Stomach (tissue), 9 donors: Measurements from ENCODE around the gene NUP98. TPM values are rescaled to one million over a fixed set of nuclear protein-coding genes. Genes with fewer than 3 reads are reported as not detected.
"Not testable (repeated sequence)": the region's sequence is repeated elsewhere in the genome, so short reads cannot be mapped to it uniquely, and the experiment has no call there.

ENCODE experiments used
- DNase-seq, 2 donors: peaks; one replicate each; pipeline versions ENCODE4 v3.0.0 to v3.0.0-alpha.2; 2013 to 2019
- H3K27ac ChIP-seq, 5 donors: fragments of 200-600 bp in 4 of 5; sonication (generic) in 4 of 5; one replicate each; pipeline ENCODE4 v1.5.1; 2013 to 2019; ENCODE audit warnings: mild to moderate bottlenecking in 1 of 5, moderate library complexity in 1 of 5
- H3K27me3 ChIP-seq, 3 donors: fragments of 200-600 bp; sonication (generic); one replicate each; pipeline ENCODE4 v1.5.1; 2017 to 2019; ENCODE audit warnings: mixed run types in 1 of 3
- H3K36me3 ChIP-seq, 4 donors: fragments of 200-600 bp; sonication (generic); 1 replicate in 3 of 4; 2 replicates in 1 of 4; pipeline ENCODE4 v1.5.1; 2016 to 2019
- H3K4me1 ChIP-seq, 4 donors: fragments of 200-600 bp; sonication (generic); one replicate each; pipeline ENCODE4 v1.5.1; 2016 to 2019
- H3K4me3 ChIP-seq, 4 donors: fragments of 200-600 bp; sonication (generic) in 3 of 4; one replicate each; pipeline ENCODE4 v1.5.1; 2016 to 2019; ENCODE audit warnings: mild to moderate bottlenecking in 1 of 4
- H3K9me3 ChIP-seq, 4 donors: fragments of 200-600 bp; sonication (generic); one replicate each; pipeline ENCODE4 v1.5.1; 2016 to 2019
- EP300 ChIP-seq: sonication (generic); formaldehyde crosslinking; IDR thresholded peaks from one replicate; pipeline ENCODE4 v1.6.1; 2017; ENCODE audit warnings: antibody characterized with exemption
- POLR2A ChIP-seq, 4 donors: fragments of 450-650 bp; IDR thresholded peaks; one replicate each; pipeline ENCODE4 v1.6.1; 2016; ENCODE audit warnings: antibody characterized with exemption in 4 of 4, control low read depth in 2 of 4, mild to moderate bottlenecking in 1 of 4, moderate library complexity in 1 of 4
- POLR2AphosphoS5 ChIP-seq, 3 donors: sonication (generic); formaldehyde crosslinking; IDR thresholded peaks; one replicate each; pipeline ENCODE4 v1.6.1; 2016; ENCODE audit warnings: antibody characterized with exemption in 3 of 3
- WGBS, 5 donors: extraction: QIAGEN DNeasy Blood & Tissue Kit in 3 of 5; methylation state at CpG; one replicate each; pipeline versions ENCODE4 v1.1.5 to v1.1.7; 2013 to 2018; 5-methylcytosine and 5-hydroxymethylcytosine counted together
- intact Hi-C: fragments of 100-400 bp; cut with DNase I; formaldehyde crosslinking; loops from one replicate; pipeline ENCODE4 v1.15.1; 2023; ENCODE audit warnings: low total_unique reads
- polyA plus RNA-seq, 3 donors: library from polyadenylated mRNA; stranded (reverse); fragments of 200-250 nt; gene quantifications; one replicate each; pipeline ENCODE4 v1.2.3, GENCODE V29; 2013
- total RNA-seq, 5 donors: library from RNA; depleted of rRNA; stranded (reverse); fragments of >200 nt; gene quantifications; one replicate each; pipeline versions ENCODE4 v1.1.0 to v1.2.3, GENCODE V29; 2014 to 2016
- TF ChIP-seq, protein P1 (sequence below), 7 experiments: fragments of 450-650 bp in 4 of 7; fragments of 200-600 bp in 3 of 7; sonication (generic) in 3 of 7; IDR thresholded peaks; one replicate each; pipeline ENCODE4 v1.5.1; 2016 to 2019; ENCODE audit warnings: antibody characterized with exemption in 7 of 7, control low read depth in 2 of 7, mild to moderate bottlenecking in 1 of 7
- donor health status: healthy with polysubstance abuse.
- donor health status: Bipolar disorder and iron deficiency.
- donor health status: healthy.

Gene NUP98
- total and polyA plus RNA-seq, 8 donors: 16.2 to 132 (median 54.9) TPM

DNA sequence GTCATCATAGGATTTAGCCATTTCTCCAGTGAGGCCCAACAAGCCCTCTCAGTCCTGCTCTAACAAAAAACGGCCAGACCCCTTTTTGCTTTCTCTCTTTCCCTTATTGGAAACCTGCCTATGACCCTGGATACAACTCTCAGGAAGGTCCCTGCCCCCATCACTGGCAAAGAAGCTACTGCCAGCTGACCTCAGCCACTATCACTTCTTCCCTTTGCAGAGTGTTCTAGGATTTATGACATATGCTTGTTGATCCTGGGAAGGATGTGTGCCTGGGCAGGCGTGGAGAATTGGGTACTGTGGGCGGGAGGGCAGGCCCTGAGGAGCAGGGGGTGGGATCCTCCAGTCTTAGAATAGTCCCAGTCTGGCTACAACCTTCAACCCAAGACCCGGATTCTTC is 18.5 kb upstream of the NUP98 start:
- TF ChIP-seq POLR2AphosphoS5 (IDR thresholded peaks at IDR 0.05) (no peak), POLR2A (IDR thresholded peaks at IDR 0.05) (no peak), EP300 (no peak)
- TF ChIP-seq, protein P1, sequence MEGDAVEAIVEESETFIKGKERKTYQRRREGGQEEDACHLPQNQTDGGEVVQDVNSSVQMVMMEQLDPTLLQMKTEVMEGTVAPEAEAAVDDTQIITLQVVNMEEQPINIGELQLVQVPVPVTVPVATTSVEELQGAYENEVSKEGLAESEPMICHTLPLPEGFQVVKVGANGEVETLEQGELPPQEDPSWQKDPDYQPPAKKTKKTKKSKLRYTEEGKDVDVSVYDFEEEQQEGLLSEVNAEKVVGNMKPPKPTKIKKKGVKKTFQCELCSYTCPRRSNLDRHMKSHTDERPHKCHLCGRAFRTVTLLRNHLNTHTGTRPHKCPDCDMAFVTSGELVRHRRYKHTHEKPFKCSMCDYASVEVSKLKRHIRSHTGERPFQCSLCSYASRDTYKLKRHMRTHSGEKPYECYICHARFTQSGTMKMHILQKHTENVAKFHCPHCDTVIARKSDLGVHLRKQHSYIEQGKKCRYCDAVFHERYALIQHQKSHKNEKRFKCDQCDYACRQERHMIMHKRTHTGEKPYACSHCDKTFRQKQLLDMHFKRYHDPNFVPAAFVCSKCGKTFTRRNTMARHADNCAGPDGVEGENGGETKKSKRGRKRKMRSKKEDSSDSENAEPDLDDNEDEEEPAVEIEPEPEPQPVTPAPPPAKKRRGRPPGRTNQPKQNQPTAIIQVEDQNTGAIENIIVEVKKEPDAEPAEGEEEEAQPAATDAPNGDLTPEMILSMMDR (IDR thresholded peaks at IDR 0.05): no peak
- DNase-seq: no peak
- peaks cover 0 to 4% (median 0%) of the 10 kb centered on the region in 4 donors for H3K36me3 ChIP-seq
- H3K9me3 ChIP-seq: no peaks in the 10 kb centered on the region
- no peaks in the 10 kb centered on the region for H3K4me1 ChIP-seq
- no peak overlapping the region for H3K4me3 ChIP-seq
- H3K27me3 ChIP-seq: no peaks in the 10 kb centered on the region
- intact Hi-C loops: no loop called here
- WGBS, 5 donors: 87 to 95% (median 92%) methylated on average over 4 of the region's 4 CpGs
- H3K27ac ChIP-seq: no peak overlapping the region

DNA sequence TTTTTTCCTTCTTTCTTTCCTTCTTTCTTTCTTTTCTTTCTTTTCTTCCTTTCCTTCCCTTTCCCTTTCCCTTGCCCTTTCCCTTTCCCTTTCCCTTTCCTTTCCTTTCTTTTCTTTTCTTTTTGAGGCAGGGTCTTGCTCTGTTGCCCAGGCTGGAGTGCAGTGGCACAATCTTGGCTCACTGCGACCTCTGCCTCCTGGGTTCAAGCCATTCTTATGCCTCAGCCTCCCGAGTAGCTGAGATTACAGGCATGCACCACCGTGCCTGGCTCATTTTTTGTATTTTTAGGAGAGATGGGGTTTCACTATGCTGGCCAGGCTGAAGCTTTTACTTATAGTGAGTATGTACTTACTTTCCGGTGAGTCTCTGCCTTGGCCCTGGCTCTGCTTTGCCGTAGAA is 17.5 kb upstream of the NUP98 start:
- intact Hi-C loops, H3K27ac ChIP-seq, H3K36me3 ChIP-seq, H3K27me3 ChIP-seq, H3K4me3 ChIP-seq, DNase-seq, H3K9me3 ChIP-seq, H3K4me1 ChIP-seq: not testable (repeated sequence)
- WGBS, 5 donors: 91 to 98% (median 97%) methylated on average over 5 of the region's 5 CpGs

DNA sequence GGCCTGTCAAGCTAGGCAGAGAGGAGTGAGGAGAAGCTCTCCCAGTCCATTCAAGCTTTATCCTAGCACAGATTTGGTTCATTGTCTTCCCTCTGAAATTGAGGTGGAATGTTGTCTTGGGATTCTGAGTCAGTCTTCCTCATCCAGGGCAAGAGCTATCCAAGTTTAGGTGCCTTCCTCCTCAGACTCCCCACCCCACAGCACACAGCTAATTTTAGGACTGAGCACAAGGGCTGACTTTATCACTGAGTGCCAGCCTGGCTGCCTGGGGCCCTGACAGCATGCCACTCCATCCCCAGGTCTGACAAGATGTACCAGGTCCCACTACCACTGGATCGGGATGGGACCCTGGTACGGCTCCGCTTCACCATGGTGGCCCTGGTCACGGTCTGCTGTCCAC is 13.6 kb upstream of the NUP98 start:
- H3K9me3 ChIP-seq: no peaks in the 10 kb centered on the region
- H3K27me3 ChIP-seq: no peaks in the 10 kb centered on the region
- intact Hi-C loops: no loop called here
- no peak for DNase-seq
- 94 to 100% (median 97%) methylated on average over 4 of the region's 4 CpGs for WGBS, 5 donors
- H3K36me3 ChIP-seq: no peaks in the 10 kb centered on the region
- TF ChIP-seq POLR2A (IDR thresholded peaks at IDR 0.05) (no peak), EP300 (no peak), POLR2AphosphoS5 (IDR thresholded peaks at IDR 0.05) (no peak)
- TF ChIP-seq, protein P1 (IDR thresholded peaks at IDR 0.05): no peak
- H3K4me3 ChIP-seq: no peak overlapping the region
- H3K4me1 ChIP-seq: peaks cover 8 to 19% (median 13%) of the 10 kb centered on the region in 4 donors
- H3K27ac ChIP-seq: no peak overlapping the region

DNA sequence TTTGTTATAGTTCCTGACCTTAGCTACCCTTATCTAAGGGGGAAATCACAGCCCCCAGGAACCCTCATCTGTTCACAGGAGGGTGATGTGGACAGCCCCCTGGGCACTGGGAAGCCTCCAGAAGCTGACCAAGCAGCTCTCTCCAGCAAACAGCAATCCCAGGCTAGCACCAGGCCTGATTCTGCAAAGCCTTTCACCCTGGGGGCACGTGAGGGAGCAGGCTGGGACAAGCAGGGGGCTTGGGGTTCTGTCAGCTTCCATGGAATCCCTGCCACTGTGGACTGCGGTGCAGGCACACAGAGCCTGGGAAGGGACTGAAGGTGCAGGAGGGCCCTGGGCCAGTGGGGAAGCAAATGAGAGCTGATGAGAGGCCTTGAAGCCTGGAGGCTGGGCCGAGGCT is 13.1 kb upstream of the NUP98 start:
- Histone ChIP-seq H3K9me3 (no peaks in the 10 kb centered on the region), H3K4me1 (peaks cover 8 to 19% (median 13%) of the 10 kb centered on the region in 4 donors), H3K36me3 (no peaks in the 10 kb centered on the region), H3K27ac (no peak overlapping the region), H3K4me3 (no peak overlapping the region), H3K27me3 (no peaks in the 10 kb centered on the region)
- 84 to 97% (median 92%) methylated on average over 3 of the region's 3 CpGs for WGBS, 5 donors
- intact Hi-C loops: no loop called here
- TF ChIP-seq EP300 (no peak), POLR2AphosphoS5 (IDR thresholded peaks at IDR 0.05) (no peak), POLR2A (IDR thresholded peaks at IDR 0.05) (no peak)
- TF ChIP-seq, protein P1 (IDR thresholded peaks at IDR 0.05): no peak
- DNase-seq: no peak

DNA sequence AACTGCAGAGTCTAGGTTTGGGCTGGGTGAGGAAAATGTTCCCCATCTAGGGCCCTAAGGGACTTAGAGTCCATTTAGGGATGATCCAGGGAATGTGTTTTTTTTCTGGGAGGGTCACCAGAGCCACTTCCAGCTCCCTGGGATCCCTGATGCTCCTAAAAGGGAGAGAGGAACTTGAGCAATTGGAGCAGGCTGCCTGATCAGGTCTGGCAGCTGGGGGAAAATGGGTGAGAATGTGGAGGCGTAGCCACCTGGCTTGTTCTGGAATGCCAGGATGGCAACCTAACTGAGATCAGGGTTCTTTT is 12.2 kb upstream of the NUP98 start:
- H3K4me3 ChIP-seq: no peak overlapping the region
- no peak overlapping the region for H3K27ac ChIP-seq
- 89 to 100% (median 96%) methylated on average over 1 of the region's 1 CpG for WGBS, 5 donors
- H3K36me3 ChIP-seq: no peaks in the 10 kb centered on the region
- TF ChIP-seq, protein P1 (IDR thresholded peaks at IDR 0.05): no peak
- TF ChIP-seq EP300 (no peak), POLR2AphosphoS5 (IDR thresholded peaks at IDR 0.05) (no peak), POLR2A (IDR thresholded peaks at IDR 0.05) (no peak)
- no peaks in the 10 kb centered on the region for H3K9me3 ChIP-seq
- no peaks in the 10 kb centered on the region for H3K27me3 ChIP-seq
- intact Hi-C loops: no loop called here
- DNase-seq: no peak
- H3K4me1 ChIP-seq: peaks cover 8 to 19% (median 13%) of the 10 kb centered on the region in 4 donors
